Activated T-cell treated with anti-CD3 and anti-CD28 coated beads for 48 hours (primary cell): ENCODE data around the gene TTLL13.
"Not testable (repeated sequence)": the region's sequence is repeated elsewhere in the genome, so short reads cannot be mapped to it uniquely, and the experiment has no call there.

Experiments used
- DNase-seq: peaks from one replicate; pipeline ENCODE4 v3.0.0-alpha.2; 2020; ENCODE audit warnings: low read depth

TTLL13 gene

DNA sequence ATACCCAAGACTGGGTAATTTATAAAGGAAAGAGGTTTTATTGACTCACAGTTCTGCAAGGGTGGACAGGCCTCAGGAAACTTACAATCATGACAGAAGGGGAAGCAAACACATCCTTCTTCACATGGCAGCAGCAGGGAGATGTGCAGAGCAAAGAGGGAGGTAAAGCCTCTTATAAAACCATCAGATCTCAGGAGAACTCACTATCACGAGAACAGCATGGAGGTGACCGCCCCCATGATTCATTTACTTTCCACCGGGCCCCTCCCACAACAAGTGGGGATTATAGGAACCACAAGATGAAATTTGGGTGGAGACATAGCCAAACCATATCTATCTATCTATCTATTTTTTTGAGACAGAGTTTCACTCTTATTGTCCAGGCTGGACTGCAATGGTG lies 10.0 kb upstream of the TTLL13 start:
- no peak for DNase-seq

DNA sequence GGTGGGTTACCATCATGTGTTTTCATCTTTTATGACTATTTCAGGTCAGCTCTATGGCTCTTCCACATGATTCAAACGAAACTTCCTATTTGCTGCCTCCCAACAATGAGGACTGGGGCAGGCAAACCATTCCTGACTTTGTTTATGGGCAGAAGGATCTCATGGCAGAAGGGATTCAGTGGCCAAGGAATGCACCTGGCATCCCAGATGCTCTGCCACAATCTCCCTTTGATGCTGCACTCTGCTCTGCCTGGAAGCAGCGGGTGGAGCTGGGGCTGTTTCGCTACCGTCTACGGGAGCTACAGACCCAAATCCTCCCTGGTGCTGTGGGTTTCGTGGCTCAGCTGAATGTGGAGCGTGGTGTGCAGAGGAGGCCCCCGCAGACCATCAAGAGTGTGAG lies 8.5 kb upstream of the TTLL13 start:
- DNase-seq = no peak

- DNase-seq = no peak
Observed at GRCh38 chr15:90241343-90242192, 7.8 kb upstream of the TTLL13 start.

DNA sequence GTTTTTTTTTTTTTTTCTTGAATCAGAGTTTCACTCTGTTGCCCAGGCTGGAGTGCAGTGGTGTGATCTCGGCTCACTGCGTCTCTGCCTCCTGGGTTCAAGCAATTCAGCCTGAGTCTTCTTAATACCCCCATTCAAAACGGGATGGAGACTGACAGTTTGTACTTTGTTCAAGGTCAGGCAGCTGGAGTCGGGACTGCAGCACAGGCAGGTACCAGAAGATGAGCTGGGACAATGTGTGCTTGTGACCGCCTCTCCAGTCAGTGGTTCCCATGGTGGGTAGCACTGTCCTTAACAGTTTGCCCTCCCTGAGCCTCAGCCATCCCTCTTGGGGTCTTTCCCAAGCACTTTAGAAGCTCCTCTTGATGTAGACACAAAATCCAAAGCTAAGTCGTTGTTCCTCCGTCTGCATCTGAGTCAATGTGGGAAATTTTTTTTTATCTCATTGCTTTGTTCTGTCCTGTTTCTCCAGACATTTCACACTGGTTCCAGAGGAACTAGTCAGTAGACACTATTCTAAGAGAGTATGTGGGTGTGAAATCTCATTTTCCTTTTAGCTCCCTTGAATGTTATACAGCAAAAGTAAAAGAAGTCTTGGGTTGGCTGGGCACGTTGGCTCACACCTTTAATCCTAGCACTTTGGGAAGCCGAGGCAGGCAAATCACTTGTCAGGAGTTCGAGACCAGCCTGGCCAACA lies 5.3 kb upstream of the TTLL13 start:
- no peak for DNase-seq

DNA sequence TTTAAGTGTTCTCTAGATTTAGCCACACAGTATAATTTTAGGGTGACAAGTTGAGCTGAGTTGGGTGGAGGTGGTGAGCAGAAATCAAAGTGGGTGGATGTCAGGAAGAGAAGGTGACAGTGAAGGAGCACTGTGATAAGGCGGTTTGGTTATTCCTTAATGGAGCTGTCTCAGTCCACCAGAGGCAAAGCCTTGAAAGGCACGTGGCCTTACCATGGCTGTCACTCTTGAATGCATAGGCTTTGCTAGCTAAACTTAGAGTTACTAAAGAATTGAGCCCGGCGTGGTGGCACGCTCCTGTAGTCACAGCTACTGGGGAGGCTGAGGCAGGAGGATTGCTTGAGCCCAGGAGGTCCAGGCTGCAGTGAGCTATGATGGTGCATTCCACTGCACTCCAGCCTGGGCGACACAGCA lies 560 bp upstream of the TTLL13 start:
- no peak for DNase-seq

DNA sequence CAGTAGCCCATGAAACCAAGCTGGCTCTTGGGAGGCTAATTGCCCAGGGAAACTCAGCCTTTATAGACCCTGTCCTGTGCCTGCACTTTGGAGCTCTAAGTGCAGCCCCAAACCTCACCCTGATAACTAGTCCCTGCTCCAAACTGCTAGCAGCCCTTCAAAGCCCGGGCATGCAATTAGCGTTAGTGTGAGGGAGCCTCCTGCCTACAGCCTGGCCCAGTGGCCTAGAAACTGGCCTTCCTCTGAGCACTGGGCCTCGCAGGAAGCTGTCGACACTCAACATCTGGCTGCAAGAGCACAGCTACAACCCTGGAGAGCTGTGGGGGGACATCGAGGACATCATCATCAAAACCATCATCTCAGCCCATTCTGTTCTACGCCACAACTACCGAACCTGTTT lies 8.4 kb downstream of the TTLL13 start:
- no peak for DNase-seq

- no peak for DNase-seq
Observed at GRCh38 chr15:90259524-90259923, 10.2 kb downstream of the TTLL13 start.

GRCh38 chr15:90260731-90261130 lies 11.4 kb downstream of the TTLL13 start:
- DNase-seq = not testable (repeated sequence)

DNA sequence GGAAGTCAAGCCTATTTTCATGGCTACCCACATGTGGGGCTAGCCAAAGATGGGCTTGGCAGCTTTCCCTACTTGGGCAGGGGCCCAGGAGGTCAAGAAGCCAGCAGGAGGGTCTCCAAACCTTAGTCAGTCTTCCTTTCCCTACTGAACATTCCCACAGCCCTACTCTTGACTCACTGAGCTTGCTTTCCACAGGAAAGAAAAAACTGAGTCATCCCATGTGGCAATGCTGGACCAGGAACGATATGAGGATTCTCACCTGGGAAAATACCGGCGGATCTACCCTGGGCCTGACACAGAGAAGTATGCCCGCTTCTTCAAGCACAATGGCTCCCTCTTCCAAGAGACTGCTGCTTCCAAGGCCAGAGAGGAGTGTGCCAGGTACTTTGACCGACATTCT lies 12.5 kb downstream of the TTLL13 start:
- DNase-seq = no peak

- no peak for DNase-seq
Observed at GRCh38 chr15:90262426-90262825, 13.1 kb downstream of the TTLL13 start.

DNA sequence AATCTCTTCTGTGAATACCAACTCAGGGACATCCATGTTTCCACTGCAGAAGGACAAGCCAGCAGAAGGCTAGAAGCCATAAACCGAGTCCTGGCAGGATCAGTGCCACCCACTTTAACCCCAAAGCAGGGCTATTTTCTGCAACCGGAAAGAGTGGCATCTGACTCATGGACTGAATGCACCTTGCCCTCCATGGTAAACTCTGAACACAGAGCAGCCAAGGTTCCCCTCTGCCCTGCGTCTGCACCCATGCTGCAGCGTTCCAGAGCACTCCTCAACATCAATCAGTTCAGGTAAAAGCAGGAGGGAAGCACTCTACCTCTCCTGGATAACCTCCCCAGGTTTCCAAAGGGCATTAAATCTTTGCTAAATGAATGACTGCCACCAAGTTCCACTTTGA lies 15.3 kb downstream of the TTLL13 start:
- peak; percentile 23 for DNase-seq

DNA sequence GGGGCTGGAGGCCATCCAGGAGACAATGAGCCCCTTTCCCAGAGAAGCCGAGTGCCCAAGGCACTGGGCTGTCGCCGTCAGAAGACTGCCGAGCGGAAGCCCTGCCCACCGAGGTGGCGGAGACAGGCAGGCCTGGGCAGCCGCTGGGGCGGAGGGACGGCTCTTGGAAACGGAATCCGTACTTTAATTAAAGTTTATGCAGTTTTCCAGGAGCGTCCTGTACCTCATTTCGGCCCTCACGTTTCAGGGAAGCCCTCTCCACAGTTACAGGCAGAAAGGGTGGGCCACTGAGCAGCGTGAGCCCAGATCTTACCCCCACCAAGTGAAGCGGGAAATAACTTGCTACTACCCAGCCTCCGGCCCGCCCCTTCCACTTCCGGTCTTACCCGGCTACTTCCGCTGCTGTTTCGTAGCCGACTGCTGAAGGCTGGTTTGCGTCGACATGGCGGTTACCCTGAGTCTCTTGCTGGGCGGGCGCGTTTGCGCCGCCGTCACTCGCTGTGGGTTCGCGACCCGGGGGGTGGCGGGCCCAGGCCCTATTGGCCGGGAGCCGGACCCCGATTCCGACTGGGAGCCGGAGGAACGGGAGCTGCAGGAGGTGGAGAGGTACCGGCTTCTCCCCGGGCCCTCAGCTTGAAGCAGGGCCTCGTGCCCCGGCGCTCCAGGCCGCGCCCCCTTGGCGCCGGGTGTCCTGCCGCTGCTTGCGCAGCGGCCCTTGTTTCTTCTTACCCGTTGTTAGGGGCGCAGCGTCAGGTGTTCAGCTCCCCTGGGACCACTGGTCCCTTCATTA lies 16.1 kb downstream of the TTLL13 start, which contains the start of gene NGRN:
NGRN (plus strand) TSS at position 402 of the 790 bp plus-strand sequence; CDS start at position 443, 41 bp downstream.
- peak; percentile 87 for DNase-seq

- DNase-seq = peak; percentile 45
Observed at GRCh38 chr15:90266061-90266431, 16.7 kb downstream of the TTLL13 start.

- DNase-seq = no peak
Observed at GRCh38 chr15:90266485-90266884, 17.1 kb downstream of the TTLL13 start.

DNA sequence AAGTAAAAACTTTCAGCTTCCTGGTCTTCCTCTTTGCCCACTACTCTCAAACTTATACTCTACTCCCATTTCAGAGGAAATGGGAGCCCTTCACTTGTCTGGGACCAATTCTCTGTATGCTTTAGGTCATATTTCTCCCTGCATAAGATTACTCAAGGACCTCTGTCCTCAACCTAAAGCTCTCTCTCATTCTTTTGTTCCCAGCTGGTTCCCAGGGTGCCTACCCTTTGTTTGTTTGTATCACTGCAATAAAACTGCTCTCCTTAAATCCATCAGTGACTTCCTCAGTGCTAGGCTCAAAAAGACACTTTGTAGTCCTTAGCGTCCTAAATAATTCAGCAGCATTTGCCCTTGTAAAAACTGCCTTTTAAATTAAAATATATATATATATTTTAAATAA lies 19.1 kb downstream of the TTLL13 start:
- no peak for DNase-seq

DNA sequence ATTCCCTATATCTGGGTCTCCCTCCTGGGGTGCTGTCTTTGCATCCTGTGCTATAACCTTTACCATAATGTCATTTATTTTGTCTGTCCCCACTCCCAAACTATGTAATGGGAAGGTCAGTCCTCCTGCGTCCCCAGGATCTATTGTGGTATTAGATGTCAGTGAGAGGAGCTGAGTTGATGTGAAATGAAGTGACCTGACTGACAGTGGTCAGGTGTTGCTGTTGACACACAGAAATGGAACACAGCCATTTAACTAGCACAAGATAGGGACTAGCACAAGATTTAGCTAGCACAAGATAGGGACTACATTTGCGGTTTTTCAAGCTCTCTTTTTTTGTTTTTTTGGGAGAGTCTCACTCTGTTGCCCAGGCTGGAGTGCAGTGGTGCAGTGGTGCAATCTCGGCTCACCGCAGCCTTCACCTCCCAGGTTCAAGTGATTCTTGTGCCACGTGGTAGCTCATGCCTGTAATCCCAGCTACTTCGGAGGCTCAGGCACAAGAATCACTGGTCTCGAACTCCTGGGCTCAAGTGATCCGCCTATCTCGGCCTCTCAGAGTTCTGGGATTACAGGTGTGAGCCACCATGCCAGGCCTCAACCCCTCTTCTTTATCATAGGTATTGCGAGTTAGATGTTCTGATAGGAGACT lies 21.3 kb downstream of the TTLL13 start:
- no peak for DNase-seq

DNA sequence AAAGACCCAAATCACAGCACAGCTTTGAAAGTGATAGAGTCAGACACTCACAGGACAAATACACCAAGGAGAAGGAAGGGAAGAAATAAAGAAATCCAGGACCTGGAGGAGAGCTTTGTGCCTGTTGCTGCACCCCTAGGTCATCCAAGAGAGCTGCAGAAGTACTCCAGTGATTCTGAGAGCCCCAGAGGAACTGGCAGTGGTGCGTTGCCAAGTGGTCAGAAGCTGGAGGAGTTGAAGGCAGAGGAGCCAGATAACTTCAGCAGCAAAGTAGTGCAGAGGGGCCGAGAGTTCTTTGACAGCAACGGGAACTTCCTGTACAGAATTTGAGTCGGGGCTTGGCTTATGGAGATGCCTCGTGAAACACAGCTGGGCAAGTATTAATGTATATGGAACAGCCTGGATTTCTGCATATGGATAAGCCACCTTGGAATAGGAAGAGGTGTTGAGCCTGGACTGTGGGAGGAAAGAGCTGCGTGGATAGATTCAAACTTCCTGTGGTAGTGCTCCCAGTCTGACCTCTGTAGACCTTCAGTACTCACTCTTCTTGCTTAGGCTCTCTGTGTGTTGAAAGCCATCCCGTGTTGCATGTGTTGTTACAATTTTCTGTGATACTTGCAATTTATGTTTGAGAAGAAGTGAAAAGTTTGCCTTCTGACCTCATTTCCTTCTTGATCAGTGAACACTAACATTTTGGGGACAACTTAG lies 22.3 kb downstream of the TTLL13 start:
- no peak for DNase-seq

DNA sequence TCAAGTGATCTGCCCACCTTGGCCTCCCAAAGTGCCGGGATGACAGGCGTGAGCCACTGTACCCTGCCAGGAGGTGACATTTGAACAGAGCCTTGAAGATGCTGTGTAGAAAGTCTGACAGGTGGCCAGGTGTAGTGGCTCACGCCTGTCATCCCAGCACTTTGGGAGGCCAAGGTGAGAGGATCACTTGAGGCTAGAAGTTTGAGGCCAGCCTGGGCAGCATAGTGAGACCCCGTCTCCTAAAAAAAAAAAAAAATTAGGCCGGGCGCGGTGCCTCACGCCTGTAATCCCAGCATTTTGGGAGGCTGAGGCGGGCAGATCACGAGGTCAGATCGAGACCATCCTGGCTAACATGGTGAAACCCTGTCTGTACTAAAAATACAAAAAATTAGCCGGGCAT lies 29.1 kb downstream of the TTLL13 start:
- not testable (repeated sequence) for DNase-seq

GRCh38 chr15:90280743-90281142 lies 31.4 kb downstream of the TTLL13 start:
- DNase-seq = not testable (repeated sequence)

DNA sequence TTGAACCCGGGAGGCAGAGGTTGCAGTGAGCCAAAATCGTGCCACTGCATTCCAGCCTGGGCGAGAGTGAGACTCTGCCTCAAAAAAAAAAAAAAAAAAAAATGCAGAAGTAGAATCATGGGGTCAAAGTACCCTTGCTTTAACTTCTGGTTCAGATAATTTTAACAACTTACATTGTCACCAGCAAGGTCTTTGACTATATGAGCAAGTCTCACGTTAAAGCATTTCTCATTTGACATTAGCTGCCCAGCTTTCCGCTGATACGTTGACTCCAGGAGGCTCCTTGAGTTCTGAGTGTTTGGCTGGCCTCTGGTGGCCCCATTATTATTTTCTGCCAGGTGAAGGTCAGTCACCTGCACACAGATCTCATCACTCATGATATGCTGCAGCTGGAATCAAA lies 32.3 kb downstream of the TTLL13 start:
- DNase-seq = not testable (repeated sequence)

GRCh38 chr15:90286678-90287077 lies 37.3 kb downstream of the TTLL13 start:
- DNase-seq = no peak
